Liver (tissue), 9 donors: ENCODE results near the gene EHBP1. TPM values are rescaled to one million over a fixed set of nuclear protein-coding genes. Genes with fewer than 3 reads are reported as not detected.

Source experiments
- DNase-seq: peaks from one replicate; pipeline ENCODE4 v3.0.0-alpha.2; 2017; ENCODE audit warnings: low spot score
- H3K27ac ChIP-seq, 2 donors: one replicate each; pipeline ENCODE4 v1.7.0; 2013; ENCODE audit warnings: inconsistent platforms in 2 of 2, low read length in 2 of 2, control low read depth in 1 of 2, low read depth in 1 of 2, mild to moderate bottlenecking in 1 of 2
- H3K27me3 ChIP-seq, 4 donors: one replicate each; pipeline versions ENCODE4 v1.6.1 to v1.7.0; 2013; ENCODE audit warnings: low read length in 3 of 4, inconsistent platforms in 1 of 4, mild to moderate bottlenecking in 1 of 4, moderate library complexity in 1 of 4; ENCODE audit not compliant: control insufficient read depth in 4 of 4, insufficient read depth in 4 of 4
- H3K36me3 ChIP-seq, 4 donors: one replicate each; pipeline versions ENCODE4 v1.6.1 to v1.7.0; 2013; ENCODE audit warnings: low read length in 3 of 4, mild to moderate bottlenecking in 3 of 4, low read depth in 1 of 4, moderate library complexity in 1 of 4; ENCODE audit not compliant: control insufficient read depth in 4 of 4, insufficient read depth in 3 of 4
- H3K4me1 ChIP-seq, 4 donors: one replicate each; pipeline versions ENCODE4 v1.6.1 to v1.7.0; 2013; ENCODE audit warnings: low read length in 3 of 4, mild to moderate bottlenecking in 3 of 4, moderate library complexity in 1 of 4; ENCODE audit not compliant: control insufficient read depth in 4 of 4, insufficient read depth in 4 of 4
- H3K4me3 ChIP-seq, 3 donors: one replicate each; pipeline versions ENCODE4 v1.6.1 to v1.7.0; 2013; ENCODE audit warnings: low read length in 3 of 3, control low read depth in 1 of 3, low read depth in 1 of 3, mild to moderate bottlenecking in 1 of 3
- H3K9ac ChIP-seq, 2 donors: one replicate each; pipeline ENCODE4 v1.7.0; 2013; ENCODE audit warnings: low read length in 2 of 2, mild to moderate bottlenecking in 2 of 2, moderate library complexity in 2 of 2, control low read depth in 1 of 2, low read depth in 1 of 2
- H3K9me3 ChIP-seq, 4 donors: one replicate each; pipeline versions ENCODE4 v1.6.1 to v1.7.0; 2013; ENCODE audit warnings: low read length in 3 of 4; ENCODE audit not compliant: control insufficient read depth in 4 of 4
- CTCF ChIP-seq: fragments of 150-350 bp; IDR thresholded peaks from 2 replicates; pipeline ENCODE4 v1.5.1; 2017; ENCODE audit warnings: improper control_type of control experiment, low read depth, low read length; ENCODE audit not compliant: missing input control
- EGR1 ChIP-seq, 2 donors: IDR thresholded peaks; 2 replicates each; pipeline ENCODE4 v1.6.1; 2016 to 2018; ENCODE audit warnings: antibody characterized with exemption in 2 of 2, low read depth in 2 of 2
- FOXA1 ChIP-seq: IDR thresholded peaks from 2 replicates; pipeline ENCODE4 v1.6.1; 2016; ENCODE audit warnings: antibody characterized with exemption
- FOXA2 ChIP-seq: IDR thresholded peaks from 2 replicates; pipeline ENCODE4 v1.6.1; 2016; ENCODE audit warnings: antibody characterized with exemption
- GABPA ChIP-seq, 2 donors: IDR thresholded peaks in 1 of 2; conservative IDR thresholded peaks in 1 of 2; 2 replicates each; pipeline ENCODE4 v1.6.1; 2016; ENCODE audit warnings: antibody characterized with exemption in 2 of 2, mild to moderate bottlenecking in 1 of 2, moderate library complexity in 1 of 2
- HNF4A ChIP-seq, 2 donors: conservative IDR thresholded peaks; 2 replicates each; pipeline ENCODE4 v1.6.1; 2016; ENCODE audit warnings: antibody characterized with exemption in 2 of 2, mild to moderate bottlenecking in 2 of 2
- JUND ChIP-seq, 2 donors: IDR thresholded peaks; 2 replicates each; pipeline ENCODE4 v1.6.1; 2016; ENCODE audit warnings: antibody characterized with exemption in 2 of 2
- NR2F2 ChIP-seq: IDR thresholded peaks from 2 replicates; pipeline ENCODE4 v1.6.1; 2016; ENCODE audit warnings: antibody characterized with exemption
- RXRA ChIP-seq, 2 donors: IDR thresholded peaks; 2 replicates each; pipeline ENCODE4 v1.6.1; 2017 to 2018; ENCODE audit warnings: antibody characterized with exemption in 2 of 2, mild to moderate bottlenecking in 1 of 2
- SP1 ChIP-seq: IDR thresholded peaks from 2 replicates; pipeline ENCODE4 v1.6.1; 2018; ENCODE audit warnings: antibody characterized with exemption, mild to moderate bottlenecking
- TAF1 ChIP-seq: conservative IDR thresholded peaks from 2 replicates; pipeline ENCODE4 v1.6.1; 2016; ENCODE audit warnings: antibody characterized with exemption, mild to moderate bottlenecking
- YY1 ChIP-seq: IDR thresholded peaks from 2 replicates; pipeline ENCODE4 v1.6.1; 2016; ENCODE audit warnings: antibody characterized with exemption, mild to moderate bottlenecking
- ZBTB33 ChIP-seq: IDR thresholded peaks from 2 replicates; pipeline ENCODE4 v1.6.1; 2016; ENCODE audit warnings: antibody characterized with exemption
- WGBS: extraction: QIAGEN DNeasy Blood & Tissue Kit; methylation state at CpG from one replicate; pipeline ENCODE4 v1.1.7; 2013; 5-methylcytosine and 5-hydroxymethylcytosine counted together
- polyA plus RNA-seq, 2 donors: library from polyadenylated mRNA; stranded (reverse) in 1 of 2; unstranded in 1 of 2; fragments of 200-250 nt in 1 of 2; fragments of >200 nt in 1 of 2; fragmentation: Nextera tagmentation in 1 of 2; extraction: Ambion mirVana in 1 of 2; gene quantifications; one replicate each; pipeline versions ENCODE4 v1.2.1 to v1.2.3, GENCODE V29; 2013 to 2015
- total RNA-seq, 2 donors: library from RNA; depleted of rRNA; stranded (reverse); fragments of >200 nt; gene quantifications; one replicate each; pipeline ENCODE4 v1.2.3, GENCODE V29; 2014
- TF ChIP-seq, protein P1 (sequence below): IDR thresholded peaks from 2 replicates; pipeline ENCODE4 v1.6.1; 2016; ENCODE audit warnings: antibody characterized with exemption, mild to moderate bottlenecking
- TF ChIP-seq, protein P2 (sequence below): IDR thresholded peaks from 2 replicates; pipeline ENCODE4 v1.6.1; 2016; ENCODE audit warnings: antibody characterized with exemption
- TF ChIP-seq, protein P3 (sequence below): IDR thresholded peaks from 2 replicates; pipeline ENCODE4 v1.6.1; 2016; ENCODE audit warnings: antibody characterized with exemption
- donor health status: healthy.
- donor health status: healthy.
- donor health status: healthy.
- donor health status: healthy.
- donor health status: healthy.

EHBP1 gene
- total and polyA plus RNA-seq, 4 donors: 16.6 to 85.8 (median 24.4) TPM

- 96% methylated on average over 4 of the region's 4 CpGs for WGBS
- Histone ChIP-seq H3K4me1 (no peaks in the 10 kb centered on the region), H3K9ac (no peak overlapping the region), H3K9me3 (no peaks in the 10 kb centered on the region), H3K36me3 (peaks cover 0 to 32% (median 18%) of the 10 kb centered on the region in 4 donors), H3K27me3 (no peaks in the 10 kb centered on the region), H3K4me3 (no peak overlapping the region), H3K27ac (no peak overlapping the region)
- no peak for DNase-seq
- no peak for TF ChIP-seq ZBTB33
- TF ChIP-seq YY1: no peak
Measured at GRCh38 chr2:62881162-62881795, 175.8 kb downstream of the EHBP1 start.

DNA sequence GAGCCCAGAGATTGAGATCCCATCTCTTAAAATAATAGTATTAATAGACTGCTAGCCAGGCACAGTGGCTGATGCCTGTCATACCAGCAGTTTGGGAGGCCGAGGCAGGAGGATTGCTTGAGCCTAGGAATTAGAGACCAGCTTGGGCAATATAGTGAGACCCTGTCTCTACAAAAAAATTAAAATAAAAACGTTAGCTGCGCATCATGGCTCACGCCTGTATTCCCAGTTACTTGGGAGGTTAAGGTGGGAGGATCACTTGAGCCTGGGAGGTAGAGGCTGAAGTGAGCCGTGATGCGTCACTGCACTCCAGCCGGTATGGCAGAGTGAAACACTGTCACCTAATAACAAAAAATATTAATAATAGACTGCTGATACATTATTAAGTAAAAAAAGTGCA is 178.1 kb downstream of the EHBP1 start:
- Histone ChIP-seq H3K4me3 (no peak overlapping the region), H3K9ac (no peak overlapping the region), H3K9me3 (no peaks in the 10 kb centered on the region), H3K4me1 (peaks cover 0 to 5% (median 0%) of the 10 kb centered on the region in 4 donors), H3K27ac (no peak overlapping the region), H3K27me3 (no peaks in the 10 kb centered on the region), H3K36me3 (peaks cover 0 to 11% (median 6%) of the 10 kb centered on the region in 4 donors)
- TF ChIP-seq RXRA (IDR thresholded peaks at IDR 0.05) (no peak), CTCF (no peak), JUND (IDR thresholded peaks at IDR 0.05) (no peak), GABPA (IDR thresholded peaks at IDR 0.05 in 1 of 2, conservative IDR thresholded peaks at IDR 0.05 in 1 of 2) (no peak), FOXA1 (no peak)
- DNase-seq: no peak
- WGBS: 98% methylated on average over 7 of the region's 7 CpGs

- no peaks in the 10 kb centered on the region for H3K27me3 ChIP-seq
- no peak for DNase-seq
- WGBS: 91% methylated on average over 2 of the region's 2 CpGs
- no peak overlapping the region for H3K9ac ChIP-seq
- H3K36me3 ChIP-seq: peaks cover 0 to 8% (median 5%) of the 10 kb centered on the region in 4 donors
- H3K9me3 ChIP-seq: no peaks in the 10 kb centered on the region
- H3K4me3 ChIP-seq: no peak overlapping the region
- H3K4me1 ChIP-seq: peaks cover 0 to 6% (median 0%) of the 10 kb centered on the region in 4 donors
- no peak overlapping the region for H3K27ac ChIP-seq
- TF ChIP-seq RXRA (IDR thresholded peaks at IDR 0.05) (no peak), FOXA2 (no peak), CTCF (no peak), FOXA1 (no peak), HNF4A (conservative IDR thresholded peaks at IDR 0.05) (no peak), YY1 (no peak), SP1 (no peak), JUND (IDR thresholded peaks at IDR 0.05) (no peak), EGR1 (IDR thresholded peaks at IDR 0.05; ENCODE audit: low read depth in 2 of 2) (no peak), GABPA (IDR thresholded peaks at IDR 0.05 in 1 of 2, conservative IDR thresholded peaks at IDR 0.05 in 1 of 2) (no peak), NR2F2 (no peak), TAF1 (no peak)
- TF ChIP-seq, protein P1, sequence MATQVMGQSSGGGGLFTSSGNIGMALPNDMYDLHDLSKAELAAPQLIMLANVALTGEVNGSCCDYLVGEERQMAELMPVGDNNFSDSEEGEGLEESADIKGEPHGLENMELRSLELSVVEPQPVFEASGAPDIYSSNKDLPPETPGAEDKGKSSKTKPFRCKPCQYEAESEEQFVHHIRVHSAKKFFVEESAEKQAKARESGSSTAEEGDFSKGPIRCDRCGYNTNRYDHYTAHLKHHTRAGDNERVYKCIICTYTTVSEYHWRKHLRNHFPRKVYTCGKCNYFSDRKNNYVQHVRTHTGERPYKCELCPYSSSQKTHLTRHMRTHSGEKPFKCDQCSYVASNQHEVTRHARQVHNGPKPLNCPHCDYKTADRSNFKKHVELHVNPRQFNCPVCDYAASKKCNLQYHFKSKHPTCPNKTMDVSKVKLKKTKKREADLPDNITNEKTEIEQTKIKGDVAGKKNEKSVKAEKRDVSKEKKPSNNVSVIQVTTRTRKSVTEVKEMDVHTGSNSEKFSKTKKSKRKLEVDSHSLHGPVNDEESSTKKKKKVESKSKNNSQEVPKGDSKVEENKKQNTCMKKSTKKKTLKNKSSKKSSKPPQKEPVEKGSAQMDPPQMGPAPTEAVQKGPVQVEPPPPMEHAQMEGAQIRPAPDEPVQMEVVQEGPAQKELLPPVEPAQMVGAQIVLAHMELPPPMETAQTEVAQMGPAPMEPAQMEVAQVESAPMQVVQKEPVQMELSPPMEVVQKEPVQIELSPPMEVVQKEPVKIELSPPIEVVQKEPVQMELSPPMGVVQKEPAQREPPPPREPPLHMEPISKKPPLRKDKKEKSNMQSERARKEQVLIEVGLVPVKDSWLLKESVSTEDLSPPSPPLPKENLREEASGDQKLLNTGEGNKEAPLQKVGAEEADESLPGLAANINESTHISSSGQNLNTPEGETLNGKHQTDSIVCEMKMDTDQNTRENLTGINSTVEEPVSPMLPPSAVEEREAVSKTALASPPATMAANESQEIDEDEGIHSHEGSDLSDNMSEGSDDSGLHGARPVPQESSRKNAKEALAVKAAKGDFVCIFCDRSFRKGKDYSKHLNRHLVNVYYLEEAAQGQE: no peak
- TF ChIP-seq, protein P2, sequence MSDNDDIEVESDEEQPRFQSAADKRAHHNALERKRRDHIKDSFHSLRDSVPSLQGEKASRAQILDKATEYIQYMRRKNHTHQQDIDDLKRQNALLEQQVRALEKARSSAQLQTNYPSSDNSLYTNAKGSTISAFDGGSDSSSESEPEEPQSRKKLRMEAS: no peak
- TF ChIP-seq, protein P3, sequence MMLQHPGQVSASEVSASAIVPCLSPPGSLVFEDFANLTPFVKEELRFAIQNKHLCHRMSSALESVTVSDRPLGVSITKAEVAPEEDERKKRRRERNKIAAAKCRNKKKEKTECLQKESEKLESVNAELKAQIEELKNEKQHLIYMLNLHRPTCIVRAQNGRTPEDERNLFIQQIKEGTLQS: no peak
Measured at GRCh38 chr2:62884086-62884485, 178.6 kb downstream of the EHBP1 start.
